HG03025 (cell line): Measurements from ENCODE around the gene LRCH1.

Experiments used
- ATAC-seq: cut with Tn5 transposase; IDR thresholded peaks from one replicate; pipeline ENCODE4 v1.9.1; 2021; ENCODE audit warnings: mild to moderate bottlenecking, moderate library complexity; ENCODE audit not compliant: unreplicated experiment, low FRiP score

Gene LRCH1

DNA sequence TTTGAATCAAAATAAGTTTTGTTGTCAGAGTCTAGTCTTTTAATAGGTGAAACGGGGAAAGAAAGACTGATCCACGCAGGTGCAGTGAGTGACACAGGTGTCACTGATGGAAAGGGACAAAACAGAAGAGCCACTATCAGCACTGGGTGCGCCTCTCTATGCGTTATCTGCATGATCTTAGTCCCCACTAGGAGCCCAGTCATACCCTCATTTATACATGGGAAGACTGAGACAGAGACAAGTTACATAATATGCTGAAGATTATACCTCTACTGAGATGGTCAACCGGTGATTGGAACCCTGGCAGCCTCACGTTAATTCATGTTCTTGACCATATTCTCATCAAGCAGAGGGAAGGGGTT is 3.4 kb downstream of the LRCH1 start:
- no peak for ATAC-seq

DNA sequence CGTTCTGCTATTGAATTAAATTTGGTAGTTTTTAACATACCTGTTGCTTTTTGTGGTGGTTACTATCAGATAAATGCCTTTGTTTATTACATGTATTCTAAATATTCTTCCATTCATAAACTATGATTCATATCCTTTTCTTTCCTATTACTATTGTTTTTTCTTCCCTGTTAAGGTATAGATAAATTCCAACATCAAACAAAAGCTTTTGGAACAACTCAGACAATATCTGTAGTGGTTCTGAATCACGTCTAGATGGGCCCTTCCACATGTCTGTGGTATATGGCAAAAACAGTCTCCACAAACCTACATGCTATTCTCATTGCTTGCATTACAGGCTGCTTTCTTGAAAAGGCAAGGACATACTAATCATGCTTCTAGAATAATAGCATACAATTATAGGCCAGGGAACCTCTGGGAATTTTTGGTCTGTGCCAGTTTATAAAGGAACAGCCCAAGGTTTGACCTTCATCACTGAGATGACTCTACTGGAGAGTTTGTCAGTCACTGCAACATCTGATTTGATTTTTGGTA is 6.4 kb downstream of the LRCH1 start:
- ATAC-seq, result no peak

DNA sequence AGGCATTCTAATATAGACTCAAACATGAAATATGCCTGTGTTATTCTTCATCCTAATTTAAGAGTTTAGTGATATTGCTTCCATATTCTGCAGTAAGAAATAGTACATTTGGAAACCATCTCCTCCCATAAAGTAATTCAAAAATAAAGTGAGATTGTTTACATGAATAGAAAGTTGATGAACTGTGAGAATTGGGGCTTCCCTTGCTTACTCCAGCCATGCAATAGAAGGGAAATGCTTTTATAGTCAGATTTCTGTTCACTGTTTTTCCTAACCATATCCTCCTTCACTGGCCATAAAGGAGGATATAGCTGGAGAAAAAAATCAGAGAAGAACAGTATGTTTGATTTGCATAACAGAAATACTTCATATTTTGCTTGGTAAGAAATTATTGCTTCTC is 7.8 kb downstream of the LRCH1 start:
- no peak for ATAC-seq

DNA sequence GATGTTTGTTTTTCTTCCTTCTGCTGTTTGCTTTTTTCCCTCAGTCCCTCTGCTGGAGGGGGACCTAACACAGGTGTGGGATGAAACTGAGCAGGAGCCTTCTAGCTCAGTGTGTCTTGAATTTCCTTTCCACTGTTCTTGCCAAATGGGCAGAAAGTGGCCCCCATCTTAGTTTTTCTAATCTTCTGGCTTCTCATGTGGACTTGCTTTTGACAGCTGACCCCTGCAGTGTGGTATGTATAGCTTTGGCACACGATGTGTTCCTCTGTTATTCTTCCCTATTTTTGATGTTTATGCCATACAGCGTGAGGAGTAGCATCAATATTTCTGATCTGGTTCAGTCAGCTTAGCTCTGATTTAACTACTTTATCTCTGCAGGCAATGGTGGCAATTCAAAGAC is 8.3 kb downstream of the LRCH1 start:
- ATAC-seq, result no peak

DNA sequence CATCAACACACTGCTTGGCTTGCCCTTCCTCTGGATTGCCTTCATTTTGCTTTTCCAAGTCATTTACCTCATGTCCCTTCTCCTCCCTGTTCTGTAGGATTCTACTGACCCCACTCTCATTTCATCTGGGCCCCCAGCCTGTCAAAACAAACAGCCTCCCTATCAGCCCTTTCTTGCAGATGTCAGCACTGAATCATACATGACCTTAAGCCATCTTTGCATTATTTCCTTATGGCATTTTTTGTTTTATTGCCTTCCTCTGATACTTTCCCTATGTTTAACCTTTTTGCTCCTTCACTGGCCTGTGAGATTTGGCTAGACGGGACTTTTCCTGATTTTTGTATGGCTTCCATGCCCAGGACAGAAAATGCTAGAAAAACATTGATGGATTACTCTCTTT is 8.7 kb downstream of the LRCH1 start:
- ATAC-seq, result no peak

DNA sequence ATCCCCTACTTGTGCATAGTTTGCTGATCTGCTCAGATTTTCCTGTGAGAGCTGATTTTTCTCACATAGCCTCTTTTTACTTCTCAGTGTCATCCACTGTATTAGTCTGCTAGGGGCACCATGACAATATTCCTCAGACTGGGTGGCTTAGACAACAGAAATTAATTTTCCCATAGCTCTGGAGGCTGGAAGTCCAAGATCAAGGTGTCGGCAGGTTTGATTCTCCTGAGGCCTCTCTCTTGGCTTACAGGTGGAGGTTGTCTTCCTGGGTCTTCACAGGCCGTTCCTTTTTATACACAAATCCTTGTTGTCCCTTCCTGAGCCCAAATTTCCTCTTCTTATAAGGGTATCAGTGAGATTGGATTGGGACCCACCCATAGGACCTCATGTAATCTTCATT is 9.2 kb downstream of the LRCH1 start:
- ATAC-seq, result no peak

DNA sequence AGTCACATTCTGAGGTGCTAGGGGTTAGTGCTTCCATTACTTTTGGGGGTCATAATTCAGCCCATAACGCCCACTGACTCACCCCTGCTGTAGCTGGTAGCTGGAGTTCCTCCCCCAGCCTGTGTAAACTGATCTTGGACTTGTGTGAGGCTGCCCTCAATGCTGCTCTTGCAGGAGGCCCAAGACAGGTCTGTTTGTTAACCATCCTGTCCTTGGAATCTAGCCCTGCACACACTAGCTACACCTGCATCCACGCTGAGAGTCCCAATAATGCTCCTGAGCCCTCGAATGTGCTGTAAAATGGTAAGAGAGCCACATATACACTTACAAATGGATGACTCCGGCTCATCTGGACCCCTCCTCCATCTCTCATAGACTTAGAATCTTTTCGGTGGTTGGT is 9.6 kb downstream of the LRCH1 start:
- ATAC-seq, result no peak

DNA sequence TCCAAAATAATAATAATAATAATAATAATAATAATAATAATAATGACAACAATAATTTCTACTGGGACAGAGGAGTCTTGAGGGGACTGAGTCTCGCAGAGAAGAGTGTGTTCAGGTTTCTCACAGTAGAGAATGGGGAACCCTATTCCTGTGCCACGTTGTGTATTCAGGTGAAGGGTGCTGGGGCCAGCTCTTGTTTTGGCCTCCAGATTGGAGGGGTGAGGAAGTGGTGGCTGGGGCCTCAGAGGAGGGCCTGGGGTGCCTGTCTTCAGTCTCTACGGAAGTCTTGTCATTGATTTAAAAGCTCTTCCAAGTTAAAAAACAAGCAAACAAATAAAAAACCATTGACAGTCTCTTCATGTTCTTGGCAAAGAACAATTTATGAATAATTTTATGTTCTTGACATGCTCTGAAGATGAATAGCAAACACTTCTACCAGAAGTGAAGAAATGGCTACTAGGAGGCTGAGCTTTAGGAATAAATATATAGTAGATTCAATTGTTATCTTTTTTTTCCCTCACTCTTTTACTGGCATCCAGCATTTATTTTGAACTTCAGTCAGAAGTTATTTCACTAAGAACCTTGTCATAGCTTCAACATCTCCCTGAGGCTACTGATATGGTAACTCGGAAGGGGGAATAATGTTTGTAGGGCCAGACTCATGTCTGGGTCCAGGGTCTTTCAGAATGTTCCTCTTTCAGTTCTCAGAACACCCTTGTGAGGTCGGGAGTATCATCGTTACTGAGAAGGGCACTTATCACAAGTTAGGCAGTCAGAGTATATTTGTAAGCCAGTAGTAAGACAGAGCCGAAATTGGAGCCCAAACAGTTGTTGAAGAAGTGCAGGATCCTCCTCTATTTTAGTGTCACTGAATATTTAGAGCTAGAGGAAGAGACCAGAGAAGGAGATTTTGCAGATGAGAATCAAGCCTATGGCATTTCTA is 13.1 kb downstream of the LRCH1 start:
- peak; percentile 79 for ATAC-seq

DNA sequence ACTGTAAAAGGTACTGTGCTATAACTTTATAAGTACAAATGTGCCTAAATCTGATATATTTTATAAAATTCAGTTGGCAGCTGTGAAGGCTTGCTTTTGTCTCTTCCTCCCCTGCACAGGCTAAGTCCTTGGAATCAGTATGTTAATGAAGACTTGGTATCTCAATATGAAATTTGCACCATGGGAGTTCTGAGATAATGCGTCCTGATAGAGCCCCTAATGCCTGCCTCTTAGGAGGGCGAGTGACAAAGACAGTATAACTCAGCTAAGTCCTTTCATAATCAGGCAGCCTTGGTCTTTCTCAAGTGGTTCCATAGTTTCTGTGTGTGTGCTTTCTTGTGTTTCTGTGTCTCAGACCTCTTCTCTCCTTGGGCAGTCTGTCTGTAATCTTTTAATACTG is 14.7 kb downstream of the LRCH1 start:
- ATAC-seq, result no peak

DNA sequence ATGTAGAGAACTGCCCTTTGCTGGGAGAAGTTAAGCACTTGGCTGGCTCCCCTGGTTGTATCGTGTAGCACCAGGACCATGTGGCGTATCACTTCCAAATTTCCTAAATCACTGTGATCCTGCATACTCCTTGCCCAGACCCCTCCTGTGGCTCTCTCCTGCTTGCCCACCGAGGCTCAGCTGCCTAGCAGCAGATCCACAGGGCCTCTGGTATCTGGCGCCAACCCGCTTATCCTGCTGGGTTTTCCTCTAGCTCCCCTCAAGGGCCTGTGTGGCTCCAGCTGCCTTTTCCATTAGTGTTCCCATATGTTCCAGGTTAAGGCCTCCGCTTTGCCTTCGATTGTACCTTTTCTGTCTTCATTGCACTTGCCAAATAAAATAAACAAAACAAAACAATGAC is 16.5 kb downstream of the LRCH1 start:
- ATAC-seq, result no peak

DNA sequence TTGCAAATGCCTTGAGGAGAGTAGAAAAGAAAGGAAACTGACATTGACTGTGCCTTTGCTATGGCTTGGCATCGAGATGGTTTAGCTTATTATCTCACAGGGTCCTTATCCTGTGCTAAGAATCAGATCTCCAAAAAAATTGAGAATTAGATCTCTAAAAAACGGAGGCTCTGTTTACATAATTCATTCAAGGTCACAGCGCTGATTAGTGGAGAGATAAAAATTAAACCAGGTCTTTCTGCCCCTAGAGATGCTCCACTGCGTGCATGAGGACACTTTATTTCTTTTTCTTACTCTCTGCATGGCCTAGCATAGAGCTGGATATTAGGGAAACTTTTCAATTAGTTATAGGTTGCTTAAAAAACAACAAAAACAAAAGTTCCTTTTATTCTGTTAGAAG is 17.3 kb downstream of the LRCH1 start:
- no peak for ATAC-seq

DNA sequence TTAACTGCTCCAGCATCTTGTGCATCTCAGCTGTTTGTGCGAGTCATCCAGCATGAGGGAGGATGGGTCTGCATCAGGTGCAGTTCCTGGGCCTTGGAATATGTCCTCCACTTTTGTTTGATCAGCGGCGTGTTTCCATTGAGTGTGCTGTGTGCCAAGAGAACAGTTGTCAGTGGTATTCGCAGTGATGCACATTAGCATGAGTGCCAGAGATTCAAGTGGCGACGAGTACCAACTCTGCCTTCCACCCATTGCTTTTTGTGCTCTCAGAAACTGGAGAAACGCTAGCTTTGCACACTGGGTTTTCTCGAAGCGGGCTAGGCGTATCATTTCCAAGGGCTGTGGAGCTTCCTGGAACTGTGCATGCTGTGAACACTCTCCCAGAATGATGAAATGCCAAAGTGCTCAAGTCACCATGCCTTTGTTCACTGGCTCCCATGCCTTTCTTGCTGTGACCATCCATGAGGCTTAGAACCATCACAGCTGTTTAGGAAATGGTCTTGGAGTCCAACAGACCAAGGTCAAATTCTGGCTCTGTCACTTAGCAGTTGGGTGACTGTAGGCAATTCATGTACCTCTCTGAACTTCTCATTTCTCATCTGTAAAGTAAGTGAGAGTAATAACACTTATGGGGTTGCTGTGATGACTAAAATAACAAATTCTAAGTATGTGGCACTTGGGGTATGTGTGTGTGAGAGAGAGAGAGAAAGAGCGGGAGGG is 18.4 kb downstream of the LRCH1 start:
- ATAC-seq, result no peak

DNA sequence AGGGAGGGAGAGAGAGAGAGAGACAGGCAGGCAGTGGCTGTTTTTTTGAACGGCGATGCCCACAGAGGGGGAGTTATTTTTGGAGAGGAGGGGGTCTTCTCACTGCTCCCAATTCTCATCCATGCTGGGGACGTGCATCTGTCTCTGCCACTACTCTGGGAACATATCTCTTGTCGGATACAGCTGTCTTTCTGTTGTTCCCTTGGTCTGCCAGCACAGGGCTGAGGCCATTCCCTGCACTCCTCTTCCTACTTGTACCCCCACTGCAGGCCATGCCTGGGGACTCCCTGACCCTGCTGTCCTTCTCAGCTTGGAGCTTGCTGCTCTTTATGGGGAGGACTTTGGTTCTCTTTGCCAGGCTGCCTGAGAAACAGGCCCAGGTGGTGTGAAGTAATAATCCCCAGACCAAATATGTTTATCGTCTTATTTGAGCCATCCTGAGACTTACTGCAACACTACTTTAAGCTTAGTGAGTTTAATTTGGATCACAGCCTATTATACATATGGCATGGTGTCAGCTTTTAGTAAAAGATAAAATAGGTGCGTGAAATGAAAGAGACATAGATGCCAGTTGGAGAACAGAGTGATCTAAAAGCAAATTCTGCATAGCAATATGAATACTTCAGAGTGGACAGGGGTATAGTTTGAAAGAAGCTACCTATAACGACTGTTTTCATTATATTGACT is 19.1 kb downstream of the LRCH1 start:
- ATAC-seq, result no peak

DNA sequence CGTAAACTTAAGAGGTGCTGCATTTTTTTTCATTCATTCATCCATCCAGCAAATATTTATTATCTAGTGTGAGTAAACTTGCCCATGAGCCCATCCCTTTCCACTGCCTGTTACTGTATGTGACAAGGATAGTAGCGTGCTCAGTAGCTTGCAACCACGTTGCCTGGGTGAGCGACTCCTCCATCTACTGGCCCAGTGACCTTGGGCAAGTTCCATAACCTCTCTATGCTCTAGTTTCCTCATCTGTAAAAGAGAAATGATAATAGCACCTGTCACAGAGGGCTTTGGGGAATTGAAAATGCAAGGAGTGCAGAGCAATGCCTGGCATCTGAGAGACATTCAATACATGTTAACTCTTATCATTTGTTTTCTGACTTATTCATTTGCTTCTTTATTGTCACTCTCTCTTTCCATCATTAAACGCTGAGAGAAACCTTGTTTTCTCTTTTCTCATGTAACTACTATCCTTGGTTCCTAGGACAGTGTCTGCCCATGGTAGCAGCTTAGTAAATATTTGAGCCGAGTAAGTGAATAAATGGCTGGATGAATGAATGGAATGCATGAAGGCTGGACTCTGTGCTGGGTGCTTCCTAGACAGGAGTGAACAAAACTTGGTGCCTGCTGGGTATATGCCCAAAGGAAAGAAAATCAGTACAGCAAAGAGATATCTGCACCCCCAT is 19.9 kb downstream of the LRCH1 start:
- ATAC-seq, result peak; percentile 46

DNA sequence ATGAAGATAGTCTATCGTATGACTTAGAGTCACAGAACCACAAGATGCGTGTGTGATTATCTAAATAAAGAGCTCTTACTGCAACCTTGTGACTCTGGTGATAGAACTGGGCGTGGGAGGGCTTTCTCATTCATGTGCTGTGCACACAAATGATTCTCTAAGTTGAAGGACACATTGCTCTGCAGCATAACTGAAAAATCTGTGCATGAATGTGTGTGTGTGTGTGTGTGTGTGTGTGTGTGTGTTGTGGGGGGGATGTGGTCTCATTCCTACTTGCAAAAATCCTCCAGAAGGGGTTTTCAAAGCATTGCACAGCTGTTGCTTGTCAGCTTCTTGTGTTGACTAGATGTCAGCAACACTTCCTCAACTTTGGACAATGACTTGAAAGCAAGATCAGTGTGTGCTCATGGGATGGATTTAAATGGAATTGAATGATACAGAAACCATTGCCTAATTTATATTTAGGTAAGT is 22.4 kb downstream of the LRCH1 start:
- ATAC-seq, result no peak

DNA sequence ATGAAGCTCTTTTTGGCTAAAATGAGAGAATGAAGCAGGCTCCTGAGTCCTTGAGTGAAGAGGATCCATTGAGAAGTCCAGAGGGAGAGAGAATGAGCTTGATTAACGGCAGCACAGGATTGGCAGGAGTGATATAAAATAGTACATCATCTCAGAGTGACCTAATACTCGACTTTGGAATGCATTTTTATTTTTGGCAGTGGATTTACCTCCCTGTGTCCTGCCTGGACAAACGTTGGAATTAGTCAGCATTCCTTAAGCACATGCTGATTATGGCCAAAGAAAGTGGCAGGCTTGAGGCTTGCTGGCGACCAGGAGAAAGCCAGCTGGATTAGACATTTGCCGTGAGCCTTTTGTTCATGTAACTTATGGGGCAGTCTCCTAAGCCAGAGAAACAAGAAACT is 22.9 kb downstream of the LRCH1 start:
- no peak for ATAC-seq

DNA sequence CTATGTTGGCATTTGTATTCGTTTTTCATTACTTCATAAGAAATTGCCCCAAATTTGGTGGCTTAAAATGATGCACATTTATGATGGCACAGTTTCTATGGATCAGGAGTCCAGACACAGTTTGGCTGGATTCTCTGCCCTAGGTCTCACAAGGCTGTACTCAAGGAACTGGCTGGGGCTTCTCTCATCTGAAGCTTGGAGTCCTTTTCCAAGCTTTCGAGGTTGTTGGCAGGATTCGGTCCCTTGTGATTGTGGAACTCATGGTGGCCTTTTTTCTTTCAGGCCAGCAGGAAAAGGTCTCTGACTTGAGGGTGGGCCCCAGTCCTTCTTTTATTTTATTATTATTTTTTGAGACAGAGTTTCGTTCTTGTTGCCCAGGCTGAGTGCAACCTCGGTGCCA is 23.8 kb downstream of the LRCH1 start:
- no peak for ATAC-seq

DNA sequence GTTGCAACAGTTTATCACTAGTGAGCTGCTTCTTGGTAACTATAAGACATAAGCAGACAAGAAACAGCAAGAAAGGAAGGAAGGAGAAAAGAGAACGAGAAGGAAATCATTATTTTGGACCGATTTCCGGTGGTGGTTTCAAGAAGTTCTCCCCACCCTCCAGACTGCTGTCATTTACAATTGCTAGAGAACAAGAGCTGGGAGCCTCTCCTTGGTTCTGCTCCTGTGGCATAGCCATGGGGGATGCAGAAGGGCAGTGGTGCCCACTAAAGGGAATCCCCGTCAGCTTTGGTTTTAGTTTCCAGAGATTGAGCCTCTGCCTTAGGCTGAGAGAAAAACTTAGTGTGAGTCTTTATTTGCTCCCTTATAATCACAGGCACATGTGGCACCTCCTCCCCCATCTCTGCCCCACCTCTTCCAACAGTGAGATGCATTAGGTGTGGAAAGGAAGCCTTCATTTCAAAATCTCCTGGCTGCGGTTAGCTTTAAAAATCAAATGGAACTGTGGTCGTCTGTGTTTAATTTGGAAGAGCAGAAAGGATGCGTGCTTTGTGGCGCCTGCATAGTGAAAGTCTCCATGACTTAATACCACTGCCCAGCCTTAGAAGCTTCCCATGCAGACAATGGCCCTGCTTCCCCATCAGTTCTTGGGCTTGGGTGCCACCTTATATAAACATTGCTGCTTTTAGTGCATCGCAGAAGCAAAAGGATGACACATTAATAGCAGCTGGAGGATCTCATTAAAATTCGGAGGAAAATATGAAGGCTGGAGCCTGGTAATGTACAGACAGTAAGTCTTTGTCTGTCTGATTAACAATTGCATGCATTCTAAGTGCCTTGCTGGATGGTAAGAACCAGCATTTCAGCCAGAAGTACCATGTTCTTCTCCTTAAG is 25.0 kb downstream of the LRCH1 start:
- ATAC-seq, result no peak

DNA sequence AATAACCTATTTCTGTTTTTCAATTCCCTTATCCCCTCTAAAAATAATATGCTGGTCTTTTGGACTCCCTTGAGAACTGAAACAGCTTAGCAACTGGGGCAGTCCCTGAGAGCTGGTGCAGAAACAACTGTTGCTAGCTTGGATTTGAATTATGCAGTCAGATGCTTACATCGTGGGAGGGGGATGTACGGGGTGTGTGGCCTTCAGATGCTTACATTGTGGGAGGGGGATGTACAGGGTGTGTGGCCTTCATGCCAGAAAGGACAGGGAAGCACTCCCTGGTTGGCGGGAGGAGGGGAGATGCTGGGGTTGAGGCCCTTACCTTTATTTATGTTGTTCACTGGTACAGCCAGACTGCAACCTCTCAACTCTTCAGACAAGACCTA is 25.6 kb downstream of the LRCH1 start:
- ATAC-seq, result no peak
